HG02970 (cell line): ENCODE data around the gene SGSH.

ENCODE experiments used
- ATAC-seq: cut with Tn5 transposase; IDR thresholded peaks from one replicate; pipeline ENCODE4 v1.9.1; 2021; ENCODE audit warnings: mild to moderate bottlenecking, moderate library complexity, moderate number of reproducible peaks; ENCODE audit not compliant: unreplicated experiment, low FRiP score

Gene SGSH

GRCh38 chr17:80163336-80163735 lies 56.8 kb downstream of the SGSH start:
- ATAC-seq = no peak

GRCh38 chr17:80160536-80160935 lies 59.6 kb downstream of the SGSH start:
- ATAC-seq = no peak
